H9 (cell line): Measurements from ENCODE around the gene KCNIP4. TPM values are rescaled to one million over a fixed set of nuclear protein-coding genes. Genes with fewer than 3 reads are reported as not detected.

Experiments used
- DNase-seq: peaks from one replicate; pipeline ENCODE4 v3.0.0-alpha.2; 2017
- H2AFZ ChIP-seq: one replicate; pipeline ENCODE4 v1.6.1; 2013; ENCODE audit warnings: mild to moderate bottlenecking, low read length, control low read depth, moderate library complexity
- H2AK5ac ChIP-seq: 2 replicates; pipeline ENCODE4 v1.6.1; 2013; ENCODE audit warnings: low read length, control low read depth, mixed read lengths; ENCODE audit not compliant: insufficient read length
- H2BK120ac ChIP-seq: one replicate; pipeline ENCODE4 v1.6.1; 2013; ENCODE audit warnings: low read depth, mild to moderate bottlenecking, low read length, control low read depth, inconsistent platforms; ENCODE audit not compliant: poor library complexity, severe bottlenecking
- H2BK12ac ChIP-seq: 2 replicates; pipeline ENCODE4 v1.6.1; 2013; ENCODE audit warnings: low read length, control low read depth, mixed read lengths, low read depth; ENCODE audit not compliant: insufficient read length
- H2BK15ac ChIP-seq: 2 replicates; pipeline ENCODE4 v1.6.1; 2013; ENCODE audit warnings: low read depth, low read length, control low read depth
- H2BK20ac ChIP-seq: one replicate; pipeline ENCODE4 v1.6.1; 2013; ENCODE audit warnings: low read depth, mild to moderate bottlenecking, low read length, control low read depth, inconsistent platforms; ENCODE audit not compliant: poor library complexity, severe bottlenecking
- H2BK5ac ChIP-seq: 2 replicates; pipeline ENCODE4 v1.6.1; 2013; ENCODE audit warnings: low read length, control low read depth, mixed read lengths; ENCODE audit not compliant: insufficient read length
- H3K14ac ChIP-seq: 2 replicates; pipeline ENCODE4 v1.6.1; 2013; ENCODE audit warnings: low read length, control low read depth; ENCODE audit not compliant: insufficient read depth
- H3K18ac ChIP-seq: 2 replicates; pipeline ENCODE4 v1.6.1; 2013; ENCODE audit warnings: low read depth, mild to moderate bottlenecking, mixed read lengths, low read length, control low read depth; ENCODE audit not compliant: insufficient read length
- H3K23ac ChIP-seq: 2 replicates; pipeline ENCODE4 v1.6.1; 2013; ENCODE audit warnings: low read length, control low read depth, mixed read lengths, low read depth; ENCODE audit not compliant: insufficient read length
- H3K23me2 ChIP-seq: 2 replicates; pipeline ENCODE4 v1.6.1; 2013; ENCODE audit warnings: low read depth, mild to moderate bottlenecking, mixed read lengths, low read length, control low read depth; ENCODE audit not compliant: insufficient read length, poor library complexity, severe bottlenecking
- H3K27ac ChIP-seq: 2 replicates; pipeline ENCODE4 v1.5.1; 2013; ENCODE audit warnings: low read length, control low read depth, mixed read lengths, low read depth; ENCODE audit not compliant: insufficient read length
- H3K27me3 ChIP-seq: 2 replicates; pipeline ENCODE4 v1.6.1; 2013; ENCODE audit warnings: low read length, control low read depth, inconsistent platforms; ENCODE audit not compliant: insufficient read depth
- H3K4ac ChIP-seq: 2 replicates; pipeline ENCODE4 v1.6.1; 2013; ENCODE audit warnings: low read depth, mild to moderate bottlenecking, control low read depth, inconsistent platforms, low read length, moderate library complexity
- H3K4me1 ChIP-seq: 2 replicates; pipeline ENCODE4 v1.6.1; 2013; ENCODE audit warnings: low read length, control low read depth, inconsistent platforms; ENCODE audit not compliant: insufficient read depth
- H3K4me2 ChIP-seq: 2 replicates; pipeline ENCODE4 v1.6.1; 2013; ENCODE audit warnings: low read length, control low read depth, mixed read lengths; ENCODE audit not compliant: insufficient read length, insufficient read depth
- H3K56ac ChIP-seq: 2 replicates; pipeline ENCODE4 v1.6.1; 2013; ENCODE audit warnings: low read depth, mild to moderate bottlenecking, mixed read lengths, low read length, control low read depth; ENCODE audit not compliant: insufficient read length
- H3K79me1 ChIP-seq: 2 replicates; pipeline ENCODE4 v1.6.1; 2013; ENCODE audit warnings: low read depth, mild to moderate bottlenecking, moderate library complexity, low read length, control low read depth, inconsistent platforms; ENCODE audit not compliant: insufficient read depth, poor library complexity, severe bottlenecking
- H3K79me2 ChIP-seq: 2 replicates; pipeline ENCODE4 v1.6.1; 2013; ENCODE audit warnings: low read length, control low read depth, inconsistent platforms; ENCODE audit not compliant: insufficient read depth
- H3K9ac ChIP-seq: 2 replicates; pipeline ENCODE4 v1.6.1; 2013; ENCODE audit warnings: low read length, control low read depth, mixed read lengths; ENCODE audit not compliant: insufficient read length; ENCODE audit errors: extremely low read depth
- H3K9me3 ChIP-seq: one replicate; pipeline ENCODE4 v1.6.1; 2013; ENCODE audit warnings: low read depth, low read length, inconsistent platforms; ENCODE audit not compliant: control insufficient read depth
- H3T11ph ChIP-seq: one replicate; pipeline ENCODE4 v1.6.1; 2013; ENCODE audit warnings: mild to moderate bottlenecking, low read length, control low read depth, inconsistent platforms
- H4K20me1 ChIP-seq: one replicate; pipeline ENCODE4 v1.6.1; 2013; ENCODE audit not compliant: control insufficient read depth, insufficient read length, insufficient read depth
- H4K5ac ChIP-seq: 2 replicates; pipeline ENCODE4 v1.6.1; 2013; ENCODE audit warnings: low read depth, mild to moderate bottlenecking, mixed read lengths, low read length, control low read depth; ENCODE audit not compliant: insufficient read length
- H4K8ac ChIP-seq: replicated peaks from 2 replicates; pipeline ENCODE4 v1.6.1; 2013; ENCODE audit warnings: low read length, control low read depth, mixed read lengths, low read depth; ENCODE audit not compliant: insufficient read length
- H4K91ac ChIP-seq: 2 replicates; pipeline ENCODE4 v1.6.1; 2013; ENCODE audit warnings: low read depth, mild to moderate bottlenecking, moderate library complexity, mixed read lengths, low read length, control low read depth; ENCODE audit not compliant: insufficient read length
- H3K27ac Mint-ChIP-seq, 3 experiments: 2 replicates in 2 of 3; 3 replicates in 1 of 3; pipeline ENCODE4 v1.8.0; 2020 to 2021; ENCODE audit warnings: mixed read lengths in 3 of 3, mild to moderate bottlenecking in 1 of 3, moderate library complexity in 1 of 3
- H3K27me3 Mint-ChIP-seq: 2 replicates; pipeline ENCODE4 v1.8.0; 2021; ENCODE audit warnings: low read depth, mild to moderate bottlenecking, moderate library complexity, mixed read lengths
- H3K36me3 Mint-ChIP-seq, 3 experiments: 2 replicates in 2 of 3; 3 replicates in 1 of 3; pipeline ENCODE4 v1.8.0; 2020 to 2021; ENCODE audit warnings: low read depth in 3 of 3, mixed read lengths in 3 of 3; ENCODE audit not compliant: insufficient read depth in 1 of 3
- H3K4me1 Mint-ChIP-seq, 2 experiments: 2 replicates each; pipeline ENCODE4 v1.8.0; 2020; ENCODE audit warnings: mixed read lengths in 2 of 2
- H3K4me3 Mint-ChIP-seq, 2 experiments: 2 replicates in 1 of 2; 3 replicates in 1 of 2; pipeline ENCODE4 v1.8.0; 2020 to 2021; ENCODE audit warnings: mild to moderate bottlenecking in 2 of 2, mixed read lengths in 2 of 2, moderate library complexity in 1 of 2
- H3K9me3 Mint-ChIP-seq, 2 experiments: 2 replicates in 1 of 2; 3 replicates in 1 of 2; pipeline ENCODE4 v1.8.0; 2020; ENCODE audit warnings: mild to moderate bottlenecking in 2 of 2, mixed read lengths in 2 of 2, moderate library complexity in 1 of 2
- CTCF ChIP-seq: fragments of 200-600 bp; sonication (generic); conservative IDR thresholded peaks from 3 replicates; pipeline ENCODE4 v1.8.0; 2021; ENCODE audit warnings: antibody characterized with exemption, mild to moderate bottlenecking
- WGBS: extraction: QIAGEN DNeasy Blood & Tissue Kit; methylation state at CpG from one replicate; pipeline ENCODE4 v1.1.7; 2013; ENCODE audit warnings: missing lambda C conversion rate, low lambda C conversion rate, mixed read lengths; ENCODE audit not compliant: insufficient read length; ENCODE audit errors: extremely low coverage; 5-methylcytosine and 5-hydroxymethylcytosine counted together
- total RNA-seq: library from RNA; stranded (reverse); gene quantifications from 2 replicates; pipeline ENCODE4 v1.2.1, GENCODE V29; 2021

The KCNIP4 gene
- total RNA-seq, 1 experiment from 2014 or later, result not detected

- peaks cover 0 to 9% of the 10 kb centered on the region in 2 experiments; a peak in 2 of 4 replicates for H3K4me1 Mint-ChIP-seq
- no peak overlapping the region for H3K4me3 Mint-ChIP-seq
- Histone ChIP-seq H3K23ac (no peak overlapping the region), H3K14ac (no peak overlapping the region), H4K5ac (no peak overlapping the region), H3K4me1 (no peaks in the 10 kb centered on the region; the same call in 1 of the 2 replicates), H4K91ac (no peak overlapping the region), H3K9me3 (no peaks in the 10 kb centered on the region), H3K23me2 (no peaks in the 10 kb centered on the region), H2BK15ac (no peak overlapping the region), H3K4me2 (no peak overlapping the region), H3K27ac (no peak overlapping the region), H3K79me1 (no peaks in the 10 kb centered on the region), H2BK20ac (no peak overlapping the region), H2AFZ (no peak overlapping the region), H3T11ph (no peak overlapping the region), H3K56ac (no peak overlapping the region), H2BK5ac (no peak overlapping the region), H4K20me1 (no peaks in the 10 kb centered on the region), H2AK5ac (no peak overlapping the region), H3K79me2 (no peaks in the 10 kb centered on the region), H2BK12ac (no peak overlapping the region), H3K4ac (no peak overlapping the region), H3K27me3 (no peaks in the 10 kb centered on the region), H4K8ac (no peak overlapping the region), H3K18ac (no peak overlapping the region), H3K9ac (no peak overlapping the region), H2BK120ac (no peak overlapping the region)
- H3K36me3 Mint-ChIP-seq, result no peaks in the 10 kb centered on the region; a peak in 1 of 7 replicates
- whole genome bisulfite sequencing, result no CpG with 5 or more reads among the region's 5 CpGs
- no peak for DNase-seq
- TF ChIP-seq CTCF, result no peak
- H3K9me3 Mint-ChIP-seq, result peaks cover 0 to 3% of the 10 kb centered on the region in 2 experiments; a peak in 2 of 5 replicates
- no peaks in the 10 kb centered on the region for H3K27me3 Mint-ChIP-seq
- no peak overlapping the region for H3K27ac Mint-ChIP-seq
These were observed 431.3 kb downstream of the KCNIP4 start for GRCh38 chr4:21517126-21517859.
